WERI-Rb-1 (cell line): ENCODE data around the gene MEP1A.

Source experiments
- DNase-seq: peaks from one replicate; pipeline ENCODE4 v3.0.0-alpha.2; 2020
- H3K27ac ChIP-seq: fragments of 250-450 bp; sonication (Bioruptor Pico); 2 replicates; pipeline ENCODE4 v1.5.1; 2020; ENCODE audit warnings: mild to moderate bottlenecking, moderate library complexity
- H3K27me3 ChIP-seq: fragments of 250-450 bp; sonication (Bioruptor Pico); 2 replicates; pipeline ENCODE4 v1.5.1; 2021; ENCODE audit warnings: mild to moderate bottlenecking, low read depth, moderate library complexity; ENCODE audit not compliant: insufficient read depth, severe bottlenecking
- H3K36me3 ChIP-seq: fragments of 250-450 bp; sonication (Bioruptor Pico); 2 replicates; pipeline ENCODE4 v1.5.1; 2020; ENCODE audit warnings: mild to moderate bottlenecking, moderate library complexity
- H3K4me3 ChIP-seq: 2 replicates; pipeline ENCODE4 v1.5.1; 2011; ENCODE audit warnings: low read depth, mild to moderate bottlenecking, control low read depth, low read length
- H3K9me3 ChIP-seq: fragments of 250-450 bp; sonication (Bioruptor Pico); 2 replicates; pipeline ENCODE4 v1.5.1; 2021; ENCODE audit warnings: mild to moderate bottlenecking, moderate library complexity; ENCODE audit not compliant: severe bottlenecking
- CTCF ChIP-seq: IDR thresholded peaks from 2 replicates; pipeline ENCODE4 v1.5.1; 2011; ENCODE audit warnings: low read depth, mild to moderate bottlenecking, control low read depth, inconsistent platforms, low read length

Gene MEP1A

GRCh38 chr6:46799657-46800056 lies 6.5 kb downstream of the MEP1A start:
- DNase-seq, result peak; percentile 54
- Histone ChIP-seq H3K27ac (no peak overlapping the region), H3K9me3 (no peaks in the 10 kb centered on the region), H3K36me3 (no peaks in the 10 kb centered on the region), H3K4me3 (no peak overlapping the region), H3K27me3 (no peaks in the 10 kb centered on the region)
- TF ChIP-seq CTCF, result no peak

GRCh38 chr6:46808806-46809205 lies 15.6 kb downstream of the MEP1A start:
- no peak overlapping the region for H3K27ac ChIP-seq
- no peaks in the 10 kb centered on the region for H3K36me3 ChIP-seq
- no peak for DNase-seq
- no peaks in the 10 kb centered on the region for H3K9me3 ChIP-seq
- H3K27me3 ChIP-seq, result no peaks in the 10 kb centered on the region
- TF ChIP-seq CTCF, result no peak
- no peak overlapping the region for H3K4me3 ChIP-seq

GRCh38 chr6:46815130-46815529 lies 21.9 kb downstream of the MEP1A start:
- no peaks in the 10 kb centered on the region for H3K27me3 ChIP-seq
- no peaks in the 10 kb centered on the region for H3K36me3 ChIP-seq
- TF ChIP-seq CTCF, result no peak
- H3K9me3 ChIP-seq, result no peaks in the 10 kb centered on the region
- DNase-seq, result peak; percentile 32
- H3K4me3 ChIP-seq, result no peak overlapping the region
- H3K27ac ChIP-seq, result no peak overlapping the region

- no peak for TF ChIP-seq CTCF
- peak; percentile 43 for DNase-seq
- H3K27ac ChIP-seq, result no peak overlapping the region
- H3K36me3 ChIP-seq, result no peaks in the 10 kb centered on the region
- H3K27me3 ChIP-seq, result no peaks in the 10 kb centered on the region
- no peak overlapping the region for H3K4me3 ChIP-seq
- H3K9me3 ChIP-seq, result no peaks in the 10 kb centered on the region
Observed at GRCh38 chr6:46816626-46817025, 23.4 kb downstream of the MEP1A start.

- no peak overlapping the region for H3K4me3 ChIP-seq
- no peak for DNase-seq
- no peak overlapping the region for H3K27ac ChIP-seq
- TF ChIP-seq CTCF, result no peak
- H3K27me3 ChIP-seq, result no peaks in the 10 kb centered on the region
- no peaks in the 10 kb centered on the region for H3K36me3 ChIP-seq
- H3K9me3 ChIP-seq, result no peaks in the 10 kb centered on the region
Observed at GRCh38 chr6:46819561-46819960, 26.4 kb downstream of the MEP1A start.

- Histone ChIP-seq H3K27me3 (no peaks in the 10 kb centered on the region), H3K4me3 (no peak overlapping the region), H3K9me3 (no peaks in the 10 kb centered on the region), H3K36me3 (no peaks in the 10 kb centered on the region), H3K27ac (no peak overlapping the region)
- no peak for DNase-seq
- TF ChIP-seq CTCF, result no peak
Observed at GRCh38 chr6:46821458-46821881, 28.3 kb downstream of the MEP1A start.
